ENCODE results near the gene STXBP6.

Gene STXBP6

DNA sequence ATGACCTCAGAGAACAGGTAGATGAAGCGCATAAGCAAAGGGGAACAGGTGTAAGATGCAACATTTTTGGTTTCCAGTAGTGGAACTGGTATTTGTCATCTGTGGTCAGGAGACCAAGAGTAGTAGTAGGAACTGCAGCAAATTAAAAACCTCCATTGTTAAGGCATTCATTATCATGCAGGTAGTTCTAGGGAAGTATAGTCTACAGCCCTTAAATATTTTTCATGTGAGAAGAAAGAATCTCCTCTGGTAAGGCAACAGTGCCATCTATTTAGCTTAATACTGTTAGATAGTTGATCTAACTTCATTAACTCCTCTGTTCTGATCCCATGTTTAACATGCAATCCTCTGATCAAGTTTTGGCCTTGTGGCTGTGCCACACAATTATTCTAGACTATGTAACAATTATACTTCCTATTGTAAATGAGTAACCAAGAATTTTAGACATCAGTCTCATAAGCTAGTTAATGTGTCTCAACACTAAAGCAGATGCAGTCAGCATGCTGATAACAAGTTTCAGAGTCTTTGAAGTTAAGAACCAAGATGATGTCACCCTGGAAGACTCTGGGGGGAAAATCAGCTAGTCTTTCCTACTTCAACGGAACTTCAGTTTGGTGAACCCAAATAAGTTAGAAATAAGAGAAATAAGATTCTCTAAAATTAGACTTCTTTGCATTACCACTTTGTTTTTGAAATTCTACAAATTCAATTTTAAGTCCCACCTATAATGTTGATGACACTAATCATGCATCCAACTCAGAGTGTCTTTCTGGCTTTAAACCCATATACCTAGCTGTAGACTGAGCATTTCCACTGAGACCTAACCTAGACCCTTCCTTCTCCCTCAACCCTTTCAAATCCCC is 70.9 kb downstream of the STXBP6 start:
- no peak overlapping the region for H3K4me3 ChIP-seq (ENCODE audit: low read depth, low read length)
- TF ChIP-seq POLR2A (IDR thresholded peaks at IDR 0.05; ENCODE audit: extremely low read depth, insufficient read length) (no peak), MYC (IDR thresholded peaks at IDR 0.05; ENCODE audit: low read depth, low read length) (no peak)
- TF ChIP-seq, protein P1, sequence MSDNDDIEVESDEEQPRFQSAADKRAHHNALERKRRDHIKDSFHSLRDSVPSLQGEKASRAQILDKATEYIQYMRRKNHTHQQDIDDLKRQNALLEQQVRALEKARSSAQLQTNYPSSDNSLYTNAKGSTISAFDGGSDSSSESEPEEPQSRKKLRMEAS (IDR thresholded peaks at IDR 0.05; ENCODE audit: low read depth, low read length) = no peak
- TF ChIP-seq, protein P2, sequence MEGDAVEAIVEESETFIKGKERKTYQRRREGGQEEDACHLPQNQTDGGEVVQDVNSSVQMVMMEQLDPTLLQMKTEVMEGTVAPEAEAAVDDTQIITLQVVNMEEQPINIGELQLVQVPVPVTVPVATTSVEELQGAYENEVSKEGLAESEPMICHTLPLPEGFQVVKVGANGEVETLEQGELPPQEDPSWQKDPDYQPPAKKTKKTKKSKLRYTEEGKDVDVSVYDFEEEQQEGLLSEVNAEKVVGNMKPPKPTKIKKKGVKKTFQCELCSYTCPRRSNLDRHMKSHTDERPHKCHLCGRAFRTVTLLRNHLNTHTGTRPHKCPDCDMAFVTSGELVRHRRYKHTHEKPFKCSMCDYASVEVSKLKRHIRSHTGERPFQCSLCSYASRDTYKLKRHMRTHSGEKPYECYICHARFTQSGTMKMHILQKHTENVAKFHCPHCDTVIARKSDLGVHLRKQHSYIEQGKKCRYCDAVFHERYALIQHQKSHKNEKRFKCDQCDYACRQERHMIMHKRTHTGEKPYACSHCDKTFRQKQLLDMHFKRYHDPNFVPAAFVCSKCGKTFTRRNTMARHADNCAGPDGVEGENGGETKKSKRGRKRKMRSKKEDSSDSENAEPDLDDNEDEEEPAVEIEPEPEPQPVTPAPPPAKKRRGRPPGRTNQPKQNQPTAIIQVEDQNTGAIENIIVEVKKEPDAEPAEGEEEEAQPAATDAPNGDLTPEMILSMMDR (IDR thresholded peaks at IDR 0.05; ENCODE audit: low read depth, low read length) = no peak
- DNase-seq (ENCODE audit: low read depth) = no peak

DNA sequence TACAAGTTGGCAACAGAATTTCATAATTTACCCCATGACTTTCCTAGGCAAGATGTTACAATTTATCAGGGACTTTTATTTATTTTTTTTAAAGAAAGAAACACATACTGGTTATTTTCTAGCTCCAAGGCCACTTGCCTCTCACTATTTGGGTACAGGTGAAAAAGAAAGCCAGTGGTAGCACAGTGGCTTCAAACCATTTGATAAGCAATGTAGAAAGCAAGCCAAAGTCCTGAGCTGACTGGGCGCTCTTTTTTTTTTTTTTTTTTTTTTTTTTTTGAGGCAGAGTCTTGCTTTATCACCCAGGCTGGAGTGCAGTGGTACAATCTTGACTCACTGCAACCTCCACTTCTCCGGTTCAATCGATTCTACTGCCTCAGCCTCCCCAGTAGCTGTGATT is 73.3 kb downstream of the STXBP6 start:
- no peak overlapping the region for H3K4me3 ChIP-seq (ENCODE audit: low read depth, low read length)
- TF ChIP-seq, protein P1 (IDR thresholded peaks at IDR 0.05; ENCODE audit: low read depth, low read length) = no peak
- TF ChIP-seq POLR2A (IDR thresholded peaks at IDR 0.05; ENCODE audit: extremely low read depth, insufficient read length) = no peak
- TF ChIP-seq MYC (IDR thresholded peaks at IDR 0.05; ENCODE audit: low read depth, low read length) = no peak
- TF ChIP-seq, protein P2 (IDR thresholded peaks at IDR 0.05; ENCODE audit: low read depth, low read length) = no peak

DNA sequence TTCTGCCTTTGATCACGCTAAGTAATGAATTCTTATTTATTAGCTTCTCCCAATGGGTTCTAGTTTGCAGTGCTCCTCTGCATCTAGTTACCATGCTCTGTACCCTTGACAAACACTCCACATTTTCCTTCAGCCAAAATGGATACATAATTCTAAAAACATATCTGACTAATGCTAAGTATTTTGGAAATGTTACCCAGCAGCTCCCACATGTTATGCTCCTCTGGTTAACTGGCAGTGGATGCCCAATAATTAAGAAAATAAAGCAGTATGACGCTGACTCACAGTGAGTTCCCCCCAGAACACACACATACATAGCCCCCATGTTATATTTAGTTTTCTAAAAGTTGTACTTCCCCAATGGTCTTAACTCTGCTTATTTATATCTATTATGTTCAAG is 74.6 kb downstream of the STXBP6 start:
- TF ChIP-seq MYC (IDR thresholded peaks at IDR 0.05; ENCODE audit: low read depth, low read length) (no peak), POLR2A (IDR thresholded peaks at IDR 0.05; ENCODE audit: extremely low read depth, insufficient read length) (no peak)
- TF ChIP-seq, protein P2 (IDR thresholded peaks at IDR 0.05; ENCODE audit: low read depth, low read length) = no peak
- TF ChIP-seq, protein P1 (IDR thresholded peaks at IDR 0.05; ENCODE audit: low read depth, low read length) = no peak
- DNase-seq (ENCODE audit: low read depth) = no peak
- no peak overlapping the region for H3K4me3 ChIP-seq (ENCODE audit: low read depth, low read length)

More for the DNA sequence above, 73.3 kb downstream of the STXBP6 start:
- DNase-seq (ENCODE audit: low read depth) = no peak

DNA sequence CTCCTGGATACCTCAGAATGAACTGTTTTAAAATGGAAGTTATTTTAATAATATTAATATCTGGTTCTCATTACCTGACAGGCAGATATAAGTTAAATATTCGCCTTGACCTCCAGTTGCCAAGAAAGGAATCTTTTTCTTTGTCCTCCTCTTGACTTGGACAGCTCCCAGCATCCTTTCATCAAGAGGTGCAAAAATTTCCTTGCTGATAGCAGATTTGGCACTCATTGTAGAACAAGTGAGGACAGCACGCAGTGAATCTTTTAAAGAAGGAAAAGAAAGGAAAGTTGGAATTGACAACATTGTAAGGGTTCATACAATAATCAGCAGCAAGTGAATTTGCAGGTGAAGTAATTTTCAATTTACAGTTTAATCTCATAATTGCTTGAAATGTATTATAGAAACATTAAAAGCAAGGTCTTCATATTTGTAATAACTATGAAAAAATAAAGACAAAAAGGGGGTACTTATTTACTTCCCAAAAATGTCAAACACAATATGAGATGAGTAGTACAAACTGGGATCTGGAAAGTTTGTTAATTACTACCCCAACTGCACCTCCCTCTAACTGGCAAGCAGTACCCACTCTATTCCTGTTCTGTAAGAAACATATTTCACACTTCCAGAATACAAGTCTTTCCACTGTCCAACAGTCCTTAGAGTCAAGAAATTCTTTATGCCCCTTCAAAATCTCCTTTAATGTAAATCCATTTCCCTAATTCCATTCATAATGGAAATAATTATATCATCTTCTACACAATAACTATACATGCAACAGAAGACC is 75.2 kb downstream of the STXBP6 start:
- DNase-seq (ENCODE audit: low read depth) = no peak
- H3K4me3 ChIP-seq (ENCODE audit: low read depth, low read length) = no peak overlapping the region
- TF ChIP-seq, protein P2 (IDR thresholded peaks at IDR 0.05; ENCODE audit: low read depth, low read length) = no peak

DNA sequence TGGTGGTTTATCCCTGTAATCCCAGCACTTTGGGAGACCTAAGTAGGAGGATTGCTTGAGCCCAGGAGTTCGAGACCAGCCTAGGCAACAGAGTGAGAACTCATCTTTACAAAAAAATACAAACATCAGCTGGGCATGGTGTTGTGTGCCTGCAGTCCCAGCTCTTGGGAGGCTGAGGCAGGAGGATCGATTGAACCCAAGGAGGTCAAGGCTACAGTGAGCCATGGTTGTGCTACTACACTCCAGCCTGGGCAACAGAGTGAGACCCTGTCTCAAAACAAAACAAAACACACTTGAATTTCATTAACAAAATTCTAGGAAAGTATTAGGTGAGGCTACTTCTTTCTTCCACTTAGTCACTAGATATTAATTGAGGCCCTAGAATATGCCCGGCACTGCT is 77.1 kb downstream of the STXBP6 start:
- TF ChIP-seq MYC (IDR thresholded peaks at IDR 0.05; ENCODE audit: low read depth, low read length) (no peak), POLR2A (IDR thresholded peaks at IDR 0.05; ENCODE audit: extremely low read depth, insufficient read length) (no peak)
- TF ChIP-seq, protein P2 (IDR thresholded peaks at IDR 0.05; ENCODE audit: low read depth, low read length) = no peak
- TF ChIP-seq, protein P1 (IDR thresholded peaks at IDR 0.05; ENCODE audit: low read depth, low read length) = no peak
- H3K4me3 ChIP-seq (ENCODE audit: low read depth, low read length) = no peak overlapping the region
- DNase-seq (ENCODE audit: low read depth) = no peak

Measured in NB4 (cell line).